Fibroblast of upper back skin (primary cell): ENCODE data around the gene NEK6.

Experiments used
- DNase-seq: peaks from one replicate; pipeline ENCODE4 v3.0.0-alpha.2; 2013

NEK6 gene

DNA sequence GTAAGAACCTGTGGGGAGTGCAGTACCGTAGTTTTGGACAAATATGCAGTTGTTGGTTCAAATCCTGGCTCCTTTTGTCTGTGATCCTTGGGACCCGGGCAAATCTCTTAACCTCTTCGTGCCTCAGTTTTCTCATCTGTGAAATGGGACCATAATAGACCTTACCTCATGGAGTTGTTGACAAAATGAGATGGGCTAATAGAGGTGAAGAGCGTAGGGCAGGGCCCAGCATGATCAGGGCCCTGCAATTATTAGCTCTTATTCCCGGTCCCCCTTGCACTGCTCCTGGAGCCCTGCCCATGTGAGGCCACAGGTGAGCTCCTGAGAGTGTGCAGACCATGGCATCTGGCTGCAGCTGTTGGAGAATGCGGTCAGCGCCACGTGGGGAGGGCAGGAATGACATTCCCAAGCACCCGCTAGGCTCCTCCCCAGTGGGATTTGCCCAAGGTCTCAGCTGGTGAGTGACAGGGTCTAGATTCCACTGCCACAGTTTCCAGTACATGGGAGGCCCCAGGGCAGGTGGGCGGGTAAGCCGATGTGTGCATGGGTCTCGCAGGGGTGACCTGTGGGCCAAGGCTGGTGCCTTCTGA lies 41.0 kb downstream of the NEK6 start:
- no peak for DNase-seq

DNA sequence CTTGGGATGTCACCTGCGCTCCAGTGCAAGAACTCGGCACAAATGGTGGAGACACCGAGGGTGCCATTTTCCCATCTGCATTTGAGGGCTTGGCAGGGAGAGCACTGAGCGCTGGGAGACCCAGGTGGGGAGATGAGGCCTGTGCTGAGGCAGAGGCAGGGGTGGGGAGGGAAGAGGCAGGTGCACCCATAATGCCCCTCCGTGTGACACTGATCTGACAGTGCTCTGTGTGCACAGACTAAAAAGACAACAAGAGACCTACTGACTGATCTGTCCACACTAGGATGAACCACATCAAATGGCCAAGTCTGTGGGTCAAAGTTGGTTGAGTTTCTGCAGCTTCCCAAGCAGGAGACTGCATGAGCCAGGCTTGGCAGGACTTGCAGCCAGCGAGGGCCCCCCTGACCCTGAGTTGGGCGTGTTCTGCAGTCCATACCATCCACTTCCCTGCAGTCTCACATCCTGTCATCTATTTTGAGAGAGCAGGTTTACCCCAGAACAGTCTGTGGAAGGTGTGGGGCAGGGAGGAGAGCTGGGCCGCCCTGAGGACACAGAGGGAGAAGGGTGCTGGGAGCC lies 41.9 kb downstream of the NEK6 start:
- no peak for DNase-seq

DNA sequence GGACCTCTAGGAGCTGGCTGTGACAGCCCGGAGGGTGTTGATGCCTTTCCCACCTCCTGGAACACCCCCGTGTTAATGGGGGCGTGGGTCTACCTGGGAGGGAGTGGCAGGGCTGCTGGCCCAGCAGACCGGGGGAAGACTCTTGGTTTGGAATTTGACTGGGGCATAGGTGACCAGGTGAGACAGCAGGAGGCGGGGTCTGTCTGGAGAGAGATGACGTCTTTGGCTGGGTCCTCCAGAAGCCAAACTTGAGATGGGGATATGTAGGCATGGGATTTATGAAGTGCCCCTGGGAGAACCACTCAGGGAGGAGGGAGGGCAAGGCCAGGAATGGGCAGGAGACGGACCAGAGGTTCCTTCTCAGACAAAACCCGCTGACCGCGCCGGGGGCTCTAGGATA lies 42.6 kb downstream of the NEK6 start:
- no peak for DNase-seq

DNA sequence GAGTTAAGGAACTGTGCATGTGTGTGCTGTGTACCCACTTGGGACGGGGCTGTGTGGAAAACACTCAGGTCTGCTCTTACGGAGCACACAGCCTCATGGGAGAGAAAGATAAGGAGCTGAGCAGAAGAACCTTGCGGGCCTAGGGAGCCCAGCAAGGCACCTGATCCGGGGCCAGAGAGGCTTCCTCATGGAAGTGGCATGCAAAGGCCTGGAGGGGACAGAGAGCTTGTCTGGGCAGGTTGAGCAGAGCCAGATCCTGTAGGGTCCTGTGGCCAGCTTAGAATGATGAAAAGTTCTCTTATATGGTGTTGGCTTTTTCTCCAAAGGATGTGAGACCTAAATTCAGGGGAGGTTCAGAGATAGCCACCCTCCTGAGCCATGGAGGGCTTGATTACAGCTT lies 45.2 kb downstream of the NEK6 start:
- DNase-seq, result no peak

DNA sequence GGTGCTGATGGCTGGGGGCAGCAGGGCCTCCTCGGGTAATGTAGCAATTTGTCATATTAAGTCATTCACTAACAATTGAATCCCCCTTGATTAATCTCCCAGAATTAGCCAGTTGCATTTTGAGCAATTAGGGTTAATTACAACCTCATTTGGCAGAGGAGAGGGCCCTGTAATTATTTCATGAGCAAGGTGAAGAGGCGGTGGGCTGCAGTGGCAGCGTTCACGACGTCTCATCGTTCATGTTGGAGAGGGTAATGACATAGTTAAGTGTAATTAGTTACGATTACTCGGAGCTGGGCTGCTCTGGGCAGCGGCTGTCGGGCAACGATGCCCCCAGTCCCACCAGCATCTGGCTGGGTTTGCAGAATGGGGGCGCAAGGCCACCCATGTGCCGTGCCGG lies 46.0 kb downstream of the NEK6 start:
- no peak for DNase-seq

DNA sequence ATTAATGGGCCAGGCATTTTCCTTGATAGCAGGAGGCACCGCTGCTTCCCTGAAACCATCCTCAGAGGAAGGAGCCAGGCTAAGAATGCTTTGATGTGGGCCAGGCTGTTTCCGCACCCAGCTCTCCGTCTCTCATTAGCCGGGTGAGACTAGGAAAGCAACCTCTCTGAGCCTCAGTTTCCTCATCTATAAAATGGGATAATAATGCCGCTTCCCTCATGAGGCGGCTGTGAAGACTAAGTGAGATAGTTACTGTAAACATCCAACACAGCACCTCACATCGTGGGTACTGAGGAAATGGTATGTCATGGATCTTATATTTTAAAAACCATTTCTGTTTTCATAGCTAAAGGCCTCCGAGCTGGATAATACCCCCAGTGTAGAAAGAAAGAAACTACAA lies 46.5 kb downstream of the NEK6 start:
- no peak for DNase-seq

DNA sequence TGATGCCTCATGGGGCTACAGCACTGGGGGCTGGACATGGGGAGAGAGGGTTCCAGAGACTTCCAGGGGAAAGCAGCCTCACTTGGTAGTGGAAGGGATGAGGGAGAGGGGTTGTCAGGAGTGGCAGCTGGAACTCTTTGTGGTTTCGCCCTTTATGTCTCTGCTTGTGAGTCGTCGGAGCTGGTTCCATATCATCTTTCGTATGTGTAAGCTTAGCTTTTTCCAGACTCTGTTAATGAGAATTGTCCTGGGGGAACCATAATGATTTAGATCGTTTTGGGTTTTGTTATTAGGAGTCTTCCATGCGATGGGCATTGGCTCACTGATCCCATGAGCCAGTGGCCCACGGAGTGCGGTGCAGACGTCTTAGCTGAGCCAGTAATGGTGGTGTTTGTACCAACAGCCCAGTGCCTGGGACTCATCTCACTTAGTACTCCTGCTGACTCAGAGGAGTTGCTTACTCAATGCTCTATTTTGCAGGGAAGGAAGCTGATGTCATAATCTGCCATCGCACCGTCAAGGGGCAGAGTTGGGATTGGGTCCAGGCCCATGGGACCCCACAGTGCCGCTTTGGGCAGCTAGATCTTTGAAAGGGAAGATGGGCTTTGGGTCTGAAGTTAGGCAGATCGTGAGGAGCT lies 48.5 kb downstream of the NEK6 start:
- DNase-seq, result peak; percentile 84

DNA sequence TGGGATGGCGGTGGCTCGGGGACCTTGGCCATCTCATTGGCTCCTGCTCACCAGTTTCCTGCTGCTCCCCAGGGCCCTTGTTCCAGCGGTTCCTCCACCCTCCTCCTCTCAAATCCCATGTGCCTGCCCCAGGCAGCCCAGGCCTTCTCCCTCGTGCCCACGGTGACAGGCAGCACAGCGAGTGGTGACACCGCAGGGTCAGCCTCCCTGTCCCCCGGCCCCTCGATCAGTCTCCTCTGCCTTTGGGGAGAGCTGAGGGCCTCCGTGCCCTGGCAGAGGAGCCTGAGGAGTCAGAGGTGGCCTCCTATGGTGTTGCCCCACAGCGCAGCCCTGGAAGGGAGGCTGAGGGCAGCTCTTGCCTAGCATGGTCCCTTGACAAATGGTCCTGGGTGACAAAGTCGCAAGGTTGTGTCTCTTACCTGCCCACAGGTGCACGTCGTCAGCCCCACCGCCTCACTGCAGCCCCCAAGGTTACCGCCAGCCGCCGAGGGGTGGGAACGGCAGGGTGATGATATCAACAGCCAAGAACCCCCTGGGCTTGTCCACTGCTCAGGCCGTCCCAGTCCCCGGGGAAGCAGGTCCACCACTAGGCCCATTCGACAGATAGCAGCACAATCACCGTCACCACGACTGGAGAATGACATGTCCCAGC lies 49.8 kb downstream of the NEK6 start:
- no peak for DNase-seq

DNA sequence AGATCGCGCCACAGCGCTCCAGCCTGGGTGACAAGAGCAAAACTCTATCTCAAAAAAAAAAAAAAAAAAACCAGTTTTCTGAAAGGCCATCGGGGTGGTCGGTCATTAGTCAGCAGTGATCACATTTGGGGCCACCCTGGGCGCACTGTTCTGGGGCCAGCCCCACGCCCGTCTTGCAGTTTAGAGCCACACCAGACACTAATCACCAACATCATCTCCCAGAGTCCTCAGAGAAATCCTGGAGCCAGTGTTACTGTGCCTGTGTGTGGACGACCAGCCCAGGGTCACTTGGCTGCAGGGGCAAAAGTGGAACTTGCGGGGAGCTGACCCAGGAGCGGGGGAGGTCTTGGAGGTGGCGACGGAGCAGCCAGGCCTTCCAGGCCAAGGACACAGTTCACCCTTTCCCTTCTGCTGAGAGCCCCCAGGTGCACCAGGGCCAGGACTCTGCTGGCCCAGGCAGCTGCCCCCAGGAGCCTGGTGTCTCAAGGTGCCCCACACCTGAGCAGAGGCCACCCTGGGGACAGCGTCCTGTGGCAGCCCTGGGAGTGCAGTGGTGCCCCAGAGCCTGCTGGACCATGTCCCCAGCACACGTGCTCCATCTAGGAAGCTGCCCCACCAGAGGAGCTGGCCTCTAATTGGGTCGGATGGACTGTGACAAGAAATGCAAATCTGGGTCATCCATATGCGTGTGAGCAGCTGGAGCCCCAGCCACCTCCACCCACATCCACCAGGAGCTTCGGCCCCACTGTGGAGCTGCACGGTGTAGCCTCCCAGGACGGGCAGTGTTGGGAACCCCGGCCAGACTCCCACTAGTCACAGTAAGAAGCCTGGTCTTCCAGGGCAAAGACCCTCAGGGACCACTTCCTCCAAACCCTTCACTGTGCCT lies 51.1 kb downstream of the NEK6 start:
- DNase-seq, result no peak

DNA sequence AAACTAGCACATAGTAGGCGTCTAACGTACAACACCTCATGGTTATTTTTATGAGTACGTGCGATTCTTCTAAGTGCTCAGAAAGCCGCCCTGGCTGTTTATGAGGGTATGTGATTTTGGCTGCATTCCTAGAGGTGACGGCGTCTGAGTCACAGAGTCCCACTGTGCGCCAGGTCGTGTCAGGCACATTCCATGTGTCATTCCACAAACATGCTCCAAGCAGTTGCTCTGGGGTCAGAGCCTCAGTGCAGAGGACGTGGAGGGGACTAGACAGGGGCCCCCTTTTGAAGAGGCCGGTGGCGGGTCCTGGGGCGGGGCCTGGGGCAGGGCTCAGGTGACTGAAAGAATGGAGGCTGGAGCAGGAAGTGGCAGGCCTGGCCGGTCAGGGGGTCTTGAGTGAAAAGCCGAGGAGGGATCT lies 51.9 kb downstream of the NEK6 start:
- DNase-seq, result peak; percentile 95

DNA sequence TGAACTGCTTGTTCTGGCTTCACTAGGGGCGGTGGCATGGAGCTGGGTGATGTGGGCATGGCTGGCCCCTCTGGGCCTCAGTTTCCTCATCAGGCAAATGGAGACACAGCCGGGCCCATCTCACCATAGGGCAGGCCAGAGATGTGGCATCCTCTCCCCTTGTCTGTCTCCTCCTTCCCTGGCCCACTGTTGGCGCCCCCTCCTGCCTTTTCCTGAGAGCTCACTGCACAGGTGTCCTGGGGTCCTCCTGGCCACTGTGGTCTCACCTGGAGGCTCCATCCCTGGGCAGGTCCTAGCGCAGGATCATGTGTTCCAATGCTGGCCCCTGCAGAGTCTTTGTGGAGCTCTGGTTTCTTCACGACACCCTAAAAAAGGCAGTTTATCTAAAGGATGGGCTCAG lies 53.5 kb downstream of the NEK6 start:
- DNase-seq, result no peak

DNA sequence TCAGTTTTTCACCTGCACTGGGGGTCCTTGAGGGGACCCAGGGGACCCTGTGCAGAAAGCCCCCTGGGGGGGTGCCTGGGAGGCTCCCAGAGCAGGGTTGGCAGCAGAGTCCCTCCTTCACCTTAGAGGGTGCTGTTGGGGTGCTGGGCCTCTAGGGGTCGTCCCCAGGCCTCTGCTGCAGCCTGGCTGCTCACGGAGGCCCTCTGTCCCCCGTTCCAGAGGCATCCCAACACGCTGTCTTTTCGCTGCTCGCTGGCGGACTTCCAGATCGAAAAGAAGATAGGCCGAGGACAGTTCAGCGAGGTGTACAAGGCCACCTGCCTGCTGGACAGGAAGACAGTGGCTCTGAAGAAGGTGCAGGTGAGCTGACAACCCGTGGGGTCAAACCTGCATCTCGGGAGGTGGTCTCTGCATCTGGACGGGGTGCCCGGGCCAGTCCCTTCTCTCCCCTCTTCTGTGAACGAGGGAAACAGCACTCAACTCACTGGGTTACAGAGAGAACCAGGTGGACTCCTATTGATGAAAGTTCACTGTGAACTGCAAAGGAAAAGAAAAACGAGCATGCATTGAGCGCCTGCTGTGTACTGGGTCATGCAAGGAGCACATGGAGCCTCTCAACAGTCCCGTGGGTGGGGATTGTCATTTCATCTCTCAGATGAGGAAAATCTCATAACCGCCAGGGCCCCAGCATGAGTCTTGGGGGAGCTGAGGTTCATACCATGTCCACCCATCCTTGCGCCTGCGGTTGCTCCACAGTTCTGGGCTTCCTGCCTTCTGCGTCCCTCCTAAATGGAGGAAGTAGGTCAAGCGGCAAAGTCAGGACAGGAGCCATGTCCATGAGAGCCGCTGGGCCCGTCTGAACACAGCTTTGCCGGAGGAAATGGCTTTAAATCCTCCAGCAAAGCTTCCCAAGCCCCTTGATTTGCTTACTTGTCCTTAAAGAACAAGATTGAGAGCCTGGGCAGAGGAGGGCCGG lies 54.8 kb downstream of the NEK6 start:
- no peak for DNase-seq

DNA sequence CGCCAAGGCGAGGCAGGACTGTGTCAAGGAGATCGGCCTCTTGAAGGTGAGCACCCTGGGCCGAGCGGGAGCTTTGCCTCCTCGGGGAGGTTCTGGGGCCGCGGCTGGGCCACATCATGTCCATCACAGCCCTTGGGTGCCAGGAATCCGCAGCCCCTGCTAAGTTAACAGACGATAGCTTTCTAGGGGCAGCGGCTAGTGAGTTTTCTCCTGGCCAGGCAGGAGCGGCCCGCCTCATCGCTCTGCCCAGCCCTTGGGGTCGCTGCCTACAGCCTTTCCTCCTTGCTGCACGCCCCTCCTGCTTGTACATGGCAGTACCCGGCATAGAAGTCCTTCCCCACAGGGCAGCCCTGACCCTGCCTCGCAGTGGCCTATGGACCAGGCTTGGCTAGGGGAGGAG lies 56.2 kb downstream of the NEK6 start:
- DNase-seq, result no peak

DNA sequence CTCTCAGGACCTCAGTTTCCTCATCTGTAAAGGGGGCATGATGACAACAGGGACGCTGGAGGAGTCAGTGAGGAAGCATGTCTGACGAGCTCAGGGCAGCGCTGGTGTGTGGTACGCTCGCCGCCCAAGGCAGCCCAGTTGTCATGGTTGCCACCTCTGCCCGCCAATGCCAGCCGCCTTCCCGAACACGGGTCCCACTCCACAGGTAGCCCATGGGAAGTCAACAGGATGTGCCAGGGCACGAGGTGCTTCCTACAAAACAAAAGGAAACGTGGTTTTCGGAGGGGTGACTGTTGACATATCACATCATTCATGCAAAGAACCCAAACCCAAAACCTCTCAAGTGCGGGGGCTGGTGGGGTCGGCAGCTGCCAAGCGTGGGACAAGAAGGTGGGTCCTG lies 58.1 kb downstream of the NEK6 start:
- DNase-seq, result no peak

DNA sequence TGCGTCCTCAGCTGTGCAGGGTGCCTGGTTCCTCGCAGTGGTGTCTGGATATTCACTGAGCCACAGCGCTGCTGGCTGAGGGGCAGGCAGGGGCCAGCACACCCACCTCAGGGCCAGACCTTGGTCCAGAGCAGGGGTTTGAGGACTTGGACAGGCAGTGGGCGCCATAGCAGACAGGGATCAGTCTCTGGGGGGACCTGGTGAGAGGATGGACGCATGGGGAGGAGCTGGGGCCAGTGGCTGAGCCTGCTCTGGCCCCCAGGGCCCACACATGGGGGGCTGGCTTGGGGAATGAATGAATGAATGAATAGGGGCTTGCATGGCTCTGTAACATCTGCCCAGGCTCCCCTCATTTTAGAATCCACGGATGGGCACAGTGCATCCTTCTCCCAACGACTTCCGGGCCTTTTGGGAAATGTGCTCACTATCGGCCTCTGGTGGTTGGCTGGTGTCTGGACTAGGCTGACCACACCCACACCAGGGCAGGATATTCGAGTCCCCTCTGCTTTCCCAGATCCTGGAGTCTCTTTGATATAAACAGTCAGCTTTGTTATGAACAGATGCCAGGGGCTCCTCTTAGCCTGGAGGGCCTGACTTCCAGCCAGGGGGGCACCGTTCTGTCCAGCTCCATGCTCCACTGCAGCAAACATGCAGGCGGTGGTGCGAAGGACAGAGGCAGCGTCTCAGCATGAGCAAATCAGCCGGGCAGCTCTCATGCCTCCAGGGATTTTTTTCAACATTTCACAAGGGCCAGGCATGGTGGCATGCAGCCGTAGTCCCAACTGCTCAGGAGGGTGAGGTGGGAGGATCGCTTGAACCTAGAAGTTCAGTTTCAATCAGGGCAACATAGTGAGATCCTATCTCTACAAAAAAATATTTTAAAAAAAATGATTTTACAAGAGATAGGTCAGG lies 62.6 kb downstream of the NEK6 start:
- peak; percentile 65 for DNase-seq

DNA sequence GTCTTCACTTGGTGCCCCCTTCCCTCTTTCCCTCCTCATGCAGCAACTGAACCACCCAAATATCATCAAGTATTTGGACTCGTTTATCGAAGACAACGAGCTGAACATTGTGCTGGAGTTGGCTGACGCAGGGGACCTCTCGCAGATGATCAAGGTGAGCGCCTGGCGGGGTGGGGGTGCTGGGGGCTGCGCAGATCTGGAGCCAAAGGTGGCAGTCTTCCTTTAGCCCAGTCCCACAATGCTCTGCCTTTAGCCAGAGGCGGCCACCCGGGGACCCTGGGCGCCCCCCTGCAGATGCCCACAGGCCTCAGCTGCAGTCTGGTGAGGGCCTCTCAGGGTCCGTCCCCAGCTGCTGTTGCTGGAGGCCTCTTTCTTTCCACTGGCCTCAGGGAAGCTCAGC lies 63.7 kb downstream of the NEK6 start:
- no peak for DNase-seq

DNA sequence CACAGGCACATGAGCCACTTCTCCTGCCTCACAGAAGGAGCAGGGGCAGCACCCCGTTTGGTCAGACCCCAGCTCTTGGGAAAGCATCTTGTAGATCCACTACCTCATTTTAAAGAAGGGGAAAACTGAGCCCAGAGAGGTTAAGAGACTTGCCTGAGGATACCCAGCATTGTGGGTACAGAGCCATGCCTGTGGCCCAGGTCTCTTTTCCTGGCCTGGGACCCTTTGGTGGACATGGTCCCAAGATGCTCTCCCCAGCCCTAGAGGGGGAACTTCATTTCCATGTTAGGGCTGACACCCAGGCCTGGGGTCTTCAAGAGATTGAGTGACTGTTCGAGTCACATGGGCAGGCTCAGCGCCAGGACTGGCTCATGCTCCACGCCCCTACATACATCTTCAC lies 64.2 kb downstream of the NEK6 start:
- no peak for DNase-seq

DNA sequence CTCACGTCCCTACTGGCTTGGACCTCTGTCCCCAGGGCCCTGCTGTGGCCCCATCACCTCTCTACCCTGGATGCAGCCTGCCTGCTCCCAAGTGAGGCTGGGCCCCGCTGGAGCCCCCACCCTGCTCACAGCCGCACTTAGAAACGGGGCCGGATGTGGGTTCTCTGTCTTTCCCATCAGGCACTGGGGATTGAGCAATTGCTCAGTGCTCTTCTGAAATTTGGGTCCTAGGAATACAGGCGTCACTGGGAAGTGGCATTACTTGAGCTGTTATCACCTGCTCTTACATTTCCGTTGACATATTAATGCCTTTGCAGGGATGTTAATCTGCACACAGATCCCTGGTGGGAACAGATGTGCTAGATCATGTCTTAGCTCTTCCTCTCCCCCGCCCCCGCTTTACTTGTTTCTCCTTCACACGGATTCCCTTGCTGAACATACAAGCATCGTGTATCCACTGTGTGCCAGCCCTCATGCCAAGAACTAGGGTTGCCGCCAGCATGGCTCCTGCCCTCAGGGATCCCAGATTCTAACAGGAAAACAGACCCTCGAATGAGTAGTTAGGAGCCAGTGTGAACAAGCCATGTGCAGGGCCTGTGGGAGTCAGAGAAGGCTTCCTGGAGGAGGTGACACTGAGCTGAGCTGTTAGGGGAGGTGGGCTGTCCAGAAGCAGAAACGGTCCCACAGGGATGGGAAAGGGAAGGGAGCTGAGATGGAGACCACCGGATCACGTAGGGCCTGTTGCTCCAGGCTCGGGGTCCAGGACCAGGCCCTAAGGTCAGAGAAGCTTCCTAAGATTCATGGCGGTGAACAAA lies 65.1 kb downstream of the NEK6 start:
- DNase-seq, result peak; percentile 53

DNA sequence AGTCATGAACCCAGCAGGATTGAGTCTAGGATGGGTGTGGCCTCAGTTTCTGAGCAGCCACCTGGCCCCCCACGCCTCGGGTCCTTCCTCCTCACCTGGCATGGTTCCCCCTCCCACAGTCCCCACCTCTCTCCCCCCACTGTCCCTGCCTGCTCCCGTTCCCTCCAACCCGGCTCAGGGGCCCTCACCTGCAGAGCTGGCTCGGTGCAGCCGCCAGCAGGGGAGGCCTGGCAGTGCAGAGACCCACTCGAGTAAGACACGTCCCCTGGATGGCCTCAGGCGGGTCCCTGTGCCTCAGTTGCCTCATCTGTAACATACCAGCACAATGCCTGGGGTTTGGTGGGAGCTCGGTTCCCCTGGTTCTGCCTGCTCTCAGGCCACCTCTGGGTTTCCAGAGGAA lies 66.2 kb downstream of the NEK6 start:
- DNase-seq, result no peak

DNA sequence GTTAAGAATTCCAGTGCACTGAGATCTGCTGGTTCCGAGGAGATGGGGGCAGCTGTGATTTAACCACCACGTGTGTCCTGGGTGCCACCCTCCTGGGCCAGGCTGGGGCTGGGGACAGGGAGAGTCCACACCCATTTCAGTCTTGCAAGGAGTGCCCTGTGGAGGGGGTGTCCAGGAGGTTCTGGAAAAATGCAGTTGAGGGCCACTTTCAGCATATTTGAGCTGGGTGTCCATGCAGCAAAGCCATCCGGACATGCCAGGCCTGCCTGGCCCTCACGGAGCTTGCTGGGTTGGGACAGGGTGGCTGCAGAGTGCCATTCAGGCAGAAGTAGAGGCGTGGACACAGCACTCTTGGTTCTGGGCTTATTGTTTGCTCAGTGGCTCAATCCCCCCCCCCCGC lies 68.1 kb downstream of the NEK6 start:
- DNase-seq, result no peak
